Pancreas (tissue), 10 donors: ENCODE measurements around the gene MTSS2. TPM values are rescaled to one million over a fixed set of nuclear protein-coding genes. Genes with fewer than 3 reads are reported as not detected.

ENCODE experiments used
- ATAC-seq, 4 donors: fragments of 200-7000 bp; cut with Tn5 transposase; one replicate each; pipeline versions ENCODE4 v1.8.0 to v1.9.1; 2020; ENCODE audit warnings: mild to moderate bottlenecking in 4 of 4, moderate library complexity in 4 of 4
- DNase-seq, 6 donors: peaks; one replicate each; pipeline ENCODE4 v3.0.0-alpha.2; 2020
- FAIRE-seq: peaks from 2 replicates; lab custom pipeline; 2012; peaks lifted over from hg19 to GRCh38; lab: Jason Lieb, UNC
- H3K27ac ChIP-seq, 4 donors: fragments of 200-600 bp; sonication (generic); 1 replicate in 3 of 4; 2 replicates in 1 of 4; pipeline versions ENCODE4 v1.5.0 to v1.8.0; 2020
- H3K27me3 ChIP-seq, 4 donors: fragments of 200-600 bp; one replicate each; pipeline ENCODE4 v1.8.0; 2021
- H3K36me3 ChIP-seq, 3 donors: fragments of 200-600 bp; sonication (generic) in 1 of 3; one replicate each; pipeline versions ENCODE4 v1.5.0 to v1.8.0; 2020 to 2021
- H3K4me1 ChIP-seq, 3 donors: fragments of 200-600 bp; one replicate each; pipeline ENCODE4 v1.8.0; 2021
- H3K4me3 ChIP-seq, 4 donors: fragments of 200-600 bp; sonication (generic) in 2 of 4; one replicate each; pipeline versions ENCODE4 v1.5.0 to v1.8.0; 2020 to 2021
- H3K9me3 ChIP-seq, 4 donors: fragments of 200-600 bp; one replicate each; pipeline ENCODE4 v1.8.0; 2021
- WGBS, 2 donors: extraction: QIAGEN DNeasy Blood & Tissue Kit; methylation state at CpG; one replicate each; pipeline ENCODE4 v1.1.7; 2013; 5-methylcytosine and 5-hydroxymethylcytosine counted together
- intact Hi-C, 3 donors: fragments of 100-400 bp; cut with DNase I; formaldehyde crosslinking; loops; one replicate each; pipeline versions ENCODE4 v1.11.1 to v1.14.2; 2022
- polyA plus RNA-seq, 2 donors: library from polyadenylated mRNA; stranded (reverse); fragments of 200-250 nt; gene quantifications; one replicate each; pipeline ENCODE4 v1.2.3, GENCODE V29; 2013
- total RNA-seq, 6 donors: library from RNA; stranded (reverse); fragmentation: NEBNext Ultra II Directional in 4 of 6; extraction: Animal tissue kit (Norgen Biotek cat#: 25700) in 4 of 6; gene quantifications; one replicate each; pipeline versions ENCODE4 v1.2.1 to v1.2.4, GENCODE V29; 2021 to 2023
- TF ChIP-seq, protein P1 (sequence below), 4 donors: fragments of 200-600 bp; sonication (generic) in 3 of 4; IDR thresholded peaks; one replicate each; pipeline versions ENCODE4 v1.5.0 to v1.8.0; 2021; ENCODE audit warnings: antibody characterized with exemption in 4 of 4
- donor health status: healthy with polysubstance abuse.
- donor health status: DM: no; HTN: no; CAD: no; lungs with moderate emphysema.
- donor health status: DM: no; HTN: no; CAD: no.
- donor health status: control.
- donor health status: control.
- donor health status: Bipolar disorder and iron deficiency.
- donor health status: DM: yes; HTN: yes; CAD: no.
- donor health status: DM: no; HTN: no; CAD: no.
- donor health status: DM: no; HTN: no; CAD: no.
- donor health status: DM: yes; HTN: yes; CAD: no.

MTSS2 gene
- total and polyA plus RNA-seq, 8 donors: 5.0 to 39.1 (median 9.8) TPM

- intact Hi-C loops: loop anchor here in 2 of 3 donors (10.0 kb wide), 2 partner anchors 119 to 279 kb away; no protein-coding TSS in a partner anchor
- FAIRE-seq (no peak), DNase-seq (no peak), ATAC-seq (peak in 3 of 4 donors; percentile 4 to 28 (median 7))
- Histone ChIP-seq H3K4me3 (no peak overlapping the region), H3K9me3 (no peaks in the 10 kb centered on the region), H3K27ac (no peak overlapping the region), H3K4me1 (no peaks in the 10 kb centered on the region), H3K36me3 (no peaks in the 10 kb centered on the region), H3K27me3 (no peaks in the 10 kb centered on the region)
- TF ChIP-seq, protein P1, sequence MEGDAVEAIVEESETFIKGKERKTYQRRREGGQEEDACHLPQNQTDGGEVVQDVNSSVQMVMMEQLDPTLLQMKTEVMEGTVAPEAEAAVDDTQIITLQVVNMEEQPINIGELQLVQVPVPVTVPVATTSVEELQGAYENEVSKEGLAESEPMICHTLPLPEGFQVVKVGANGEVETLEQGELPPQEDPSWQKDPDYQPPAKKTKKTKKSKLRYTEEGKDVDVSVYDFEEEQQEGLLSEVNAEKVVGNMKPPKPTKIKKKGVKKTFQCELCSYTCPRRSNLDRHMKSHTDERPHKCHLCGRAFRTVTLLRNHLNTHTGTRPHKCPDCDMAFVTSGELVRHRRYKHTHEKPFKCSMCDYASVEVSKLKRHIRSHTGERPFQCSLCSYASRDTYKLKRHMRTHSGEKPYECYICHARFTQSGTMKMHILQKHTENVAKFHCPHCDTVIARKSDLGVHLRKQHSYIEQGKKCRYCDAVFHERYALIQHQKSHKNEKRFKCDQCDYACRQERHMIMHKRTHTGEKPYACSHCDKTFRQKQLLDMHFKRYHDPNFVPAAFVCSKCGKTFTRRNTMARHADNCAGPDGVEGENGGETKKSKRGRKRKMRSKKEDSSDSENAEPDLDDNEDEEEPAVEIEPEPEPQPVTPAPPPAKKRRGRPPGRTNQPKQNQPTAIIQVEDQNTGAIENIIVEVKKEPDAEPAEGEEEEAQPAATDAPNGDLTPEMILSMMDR (IDR thresholded peaks at IDR 0.05): no peak
- WGBS, 2 donors: 76 to 79% methylated on average over 4 of the region's 4 CpGs
Measured at GRCh38 chr16:70653406-70653805, 32.4 kb downstream of the MTSS2 start.

GRCh38 chr16:70652322-70652721, 33.5 kb downstream of the MTSS2 start:
- FAIRE-seq: no peak
- DNase-seq: no peak
- intact Hi-C loops: loop anchor here in 2 of 3 donors (10.0 kb wide), 2 partner anchors 118 to 278 kb away; no protein-coding TSS in a partner anchor
- no peak overlapping the region for H3K27ac ChIP-seq
- no peak for ATAC-seq
- no peak overlapping the region for H3K4me3 ChIP-seq
- H3K9me3 ChIP-seq: no peaks in the 10 kb centered on the region
- no peaks in the 10 kb centered on the region for H3K27me3 ChIP-seq
- WGBS, 2 donors: 79 to 86% methylated on average over 2 of the region's 2 CpGs
- TF ChIP-seq, protein P1 (IDR thresholded peaks at IDR 0.05): no peak
- H3K4me1 ChIP-seq: no peaks in the 10 kb centered on the region
- H3K36me3 ChIP-seq: no peaks in the 10 kb centered on the region

GRCh38 chr16:70651524-70651923, 34.3 kb downstream of the MTSS2 start:
- no peak for DNase-seq
- H3K27ac ChIP-seq: no peak overlapping the region
- TF ChIP-seq, protein P1 (IDR thresholded peaks at IDR 0.05): no peak

DNA sequence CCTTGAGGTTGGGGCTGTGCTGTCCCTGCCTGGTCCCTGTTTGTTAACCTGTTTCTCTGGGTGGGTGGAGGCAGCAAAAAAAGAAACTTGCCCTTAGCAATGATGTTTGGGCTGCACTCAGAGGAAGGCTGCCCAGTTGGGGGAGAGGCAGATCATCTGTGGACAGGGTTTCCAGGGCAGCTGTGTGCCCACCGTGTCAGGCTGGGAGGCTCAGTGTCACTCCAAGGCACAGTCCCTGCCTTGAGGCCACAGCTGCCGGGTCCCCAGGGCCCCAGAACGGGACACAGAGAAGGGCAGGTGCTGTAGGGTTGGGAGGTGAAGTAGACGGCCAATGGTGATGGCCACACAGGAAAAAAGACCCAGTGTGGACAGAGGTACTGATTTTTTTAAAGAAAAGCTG, 35.6 kb downstream of the MTSS2 start:
- ATAC-seq (no peak), DNase-seq (no peak), FAIRE-seq (no peak)
- Histone ChIP-seq H3K4me3 (no peak overlapping the region), H3K27ac (no peak overlapping the region), H3K36me3 (no peaks in the 10 kb centered on the region), H3K27me3 (no peaks in the 10 kb centered on the region), H3K9me3 (no peaks in the 10 kb centered on the region), H3K4me1 (no peaks in the 10 kb centered on the region)
- TF ChIP-seq, protein P1 (IDR thresholded peaks at IDR 0.05): no peak
- intact Hi-C loops: loop anchor here in 2 of 3 donors (10.0 kb wide), 2 partner anchors 115 to 275 kb away; no protein-coding TSS in a partner anchor
- 46 to 53% methylated on average over 4 of the region's 4 CpGs for WGBS, 2 donors

More at GRCh38 chr16:70651524-70651923, 34.3 kb downstream of the MTSS2 start:
- H3K4me3 ChIP-seq: no peak overlapping the region
- FAIRE-seq: no peak
- no peaks in the 10 kb centered on the region for H3K9me3 ChIP-seq
- no peaks in the 10 kb centered on the region for H3K4me1 ChIP-seq
- H3K27me3 ChIP-seq: no peaks in the 10 kb centered on the region
- no peaks in the 10 kb centered on the region for H3K36me3 ChIP-seq
- ATAC-seq: no peak
- 80 to 85% methylated on average over 3 of the region's 3 CpGs for WGBS, 2 donors
- intact Hi-C loops: loop anchor here in 2 of 3 donors (10.0 kb wide), 2 partner anchors 117 to 277 kb away; no protein-coding TSS in a partner anchor

- no peak for ATAC-seq
- H3K9me3 ChIP-seq: no peaks in the 10 kb centered on the region
- intact Hi-C loops: loop anchor here in 1 of 3 donors (10.0 kb wide), 1 partner anchor 114 kb away; no protein-coding TSS in a partner anchor
- TF ChIP-seq, protein P1 (IDR thresholded peaks at IDR 0.05): no peak
- no peak for DNase-seq
- no peaks in the 10 kb centered on the region for H3K36me3 ChIP-seq
- H3K4me1 ChIP-seq: no peaks in the 10 kb centered on the region
- WGBS, 2 donors: 77 to 82% methylated on average over 7 of the region's 7 CpGs
- no peak overlapping the region for H3K4me3 ChIP-seq
- no peaks in the 10 kb centered on the region for H3K27me3 ChIP-seq
- no peak for FAIRE-seq
- H3K27ac ChIP-seq: no peak overlapping the region
Measured at GRCh38 chr16:70649300-70649699, 36.6 kb downstream of the MTSS2 start.
